ENCODE measurements around the gene RNU6-8. TPM values are rescaled to one million over a fixed set of nuclear protein-coding genes. Genes with fewer than 3 reads are reported as not detected.

RNU6-8 gene
- polyA plus RNA-seq, 1 donor = not detected

Other genes starting within 250 kb of the RNU6-8 start
- gene ARHGAP5, start 126.0 kb downstream of the RNU6-8 start, polyA plus RNA-seq (ENCODE audit: insufficient read length) = 122 TPM
- gene RNU6-7, start 1.2 kb downstream of the RNU6-8 start, polyA plus RNA-seq (ENCODE audit: insufficient read length) = not detected
- gene AKAP6, start 126.0 kb upstream of the RNU6-8 start, polyA plus RNA-seq (ENCODE audit: insufficient read length) = 2.9 TPM